ENCODE measurements around the gene APBA3. TPM values are rescaled to one million over a fixed set of nuclear protein-coding genes. Genes with fewer than 3 reads are reported as not detected.

Gene APBA3
- total and polyA plus RNA-seq, 9 of the 15 experiments (the other 6 are each of a cell fraction or from before 2014, with no cell fraction given): 0.10 to 29.5 (median 11.5) TPM

- TF ChIP-seq, protein P1, sequence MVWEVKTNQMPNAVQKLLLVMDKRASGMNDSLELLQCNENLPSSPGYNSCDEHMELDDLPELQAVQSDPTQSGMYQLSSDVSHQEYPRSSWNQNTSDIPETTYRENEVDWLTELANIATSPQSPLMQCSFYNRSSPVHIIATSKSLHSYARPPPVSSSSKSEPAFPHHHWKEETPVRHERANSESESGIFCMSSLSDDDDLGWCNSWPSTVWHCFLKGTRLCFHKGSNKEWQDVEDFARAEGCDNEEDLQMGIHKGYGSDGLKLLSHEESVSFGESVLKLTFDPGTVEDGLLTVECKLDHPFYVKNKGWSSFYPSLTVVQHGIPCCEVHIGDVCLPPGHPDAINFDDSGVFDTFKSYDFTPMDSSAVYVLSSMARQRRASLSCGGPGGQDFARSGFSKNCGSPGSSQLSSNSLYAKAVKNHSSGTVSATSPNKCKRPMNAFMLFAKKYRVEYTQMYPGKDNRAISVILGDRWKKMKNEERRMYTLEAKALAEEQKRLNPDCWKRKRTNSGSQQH (CRISPR knock-in tag; IDR thresholded peaks at IDR 0.05): 0 out of 2 replicates have a peak, but pooled peaks have one; percentile 23
- TF ChIP-seq KLF10 (CRISPR knock-in tag; IDR thresholded peaks at IDR 0.05) (no peak), CEBPB (tag; IDR thresholded peaks at IDR 0.05) (no peak), NFE2L1 (tag; IDR thresholded peaks at IDR 0.05; ENCODE audit: borderline replicate concordance, low read depth) (no peak), RNF219 (CRISPR knock-in tag; IDR thresholded peaks at IDR 0.05) (no peak), ASH1L (IDR thresholded peaks at IDR 0.05; ENCODE audit: borderline replicate concordance, low read depth, partially characterized antibody) (peak; percentile 57), POLR2H (tag; IDR thresholded peaks at IDR 0.05; ENCODE audit: low read depth) (no peak), NR1H2 (CRISPR knock-in tag; IDR thresholded peaks at IDR 0.05) (no peak), ZNF212 (CRISPR knock-in tag; IDR thresholded peaks at IDR 0.05) (no peak), ELF4 (CRISPR knock-in tag; IDR thresholded peaks at IDR 0.05) (0 out of 2 replicates have a peak, but pooled peaks have one; percentile 44), SAFB2 (IDR thresholded peaks at IDR 0.05; ENCODE audit: borderline replicate concordance, low read depth, low read length, severe bottlenecking) (no peak), ZNF75A (CRISPR knock-in tag; IDR thresholded peaks at IDR 0.05) (no peak), HDAC3 (IDR thresholded peaks at IDR 0.05; ENCODE audit: borderline replicate concordance, partially characterized antibody) (no peak), NR4A1 (CRISPR knock-in tag; IDR thresholded peaks at IDR 0.05) (no peak), NR4A1 (tag; IDR thresholded peaks at IDR 0.05) (no peak), CTCF (IDR thresholded peaks at IDR 0.05 in 2 of 3, conservative IDR thresholded peaks at IDR 0.05 in 1 of 3; ENCODE audit: insufficient read depth in 2 of 3, low read depth in 1 of 3, low read length in 3 of 3) (no peak), EHMT2 (IDR thresholded peaks at IDR 0.05) (peak; percentile 87), MED1 (CRISPR knock-in tag; IDR thresholded peaks at IDR 0.05; ENCODE audit: borderline replicate concordance) (no peak), KLF6 (CRISPR knock-in tag; IDR thresholded peaks at IDR 0.05; ENCODE audit: borderline replicate concordance) (no peak)
- TF ChIP-seq, protein P2, sequence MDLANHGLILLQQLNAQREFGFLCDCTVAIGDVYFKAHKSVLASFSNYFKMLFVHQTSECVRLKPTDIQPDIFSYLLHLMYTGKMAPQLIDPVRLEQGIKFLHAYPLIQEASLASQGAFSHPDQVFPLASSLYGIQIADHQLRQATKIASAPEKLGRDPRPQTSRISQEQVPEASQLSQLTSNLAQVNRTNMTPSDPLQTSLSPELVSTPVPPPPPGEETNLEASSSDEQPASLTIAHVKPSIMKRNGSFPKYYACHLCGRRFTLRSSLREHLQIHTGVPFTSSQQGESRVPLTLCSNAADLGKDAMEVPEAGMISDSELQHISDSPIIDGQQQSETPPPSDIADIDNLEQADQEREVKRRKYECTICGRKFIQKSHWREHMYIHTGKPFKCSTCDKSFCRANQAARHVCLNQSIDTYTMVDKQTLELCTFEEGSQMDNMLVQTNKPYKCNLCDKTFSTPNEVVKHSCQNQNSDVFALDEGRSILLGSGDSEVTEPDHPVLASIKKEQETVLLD (IDR thresholded peaks at IDR 0.05): no peak
- TF ChIP-seq, protein P3, sequence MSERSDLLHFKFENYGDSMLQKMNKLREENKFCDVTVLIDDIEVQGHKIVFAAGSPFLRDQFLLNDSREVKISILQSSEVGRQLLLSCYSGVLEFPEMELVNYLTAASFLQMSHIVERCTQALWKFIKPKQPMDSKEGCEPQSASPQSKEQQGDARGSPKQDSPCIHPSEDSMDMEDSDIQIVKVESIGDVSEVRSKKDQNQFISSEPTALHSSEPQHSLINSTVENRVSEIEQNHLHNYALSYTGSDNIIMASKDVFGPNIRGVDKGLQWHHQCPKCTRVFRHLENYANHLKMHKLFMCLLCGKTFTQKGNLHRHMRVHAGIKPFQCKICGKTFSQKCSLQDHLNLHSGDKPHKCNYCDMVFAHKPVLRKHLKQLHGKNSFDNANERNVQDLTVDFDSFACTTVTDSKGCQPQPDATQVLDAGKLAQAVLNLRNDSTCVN (CRISPR knock-in tag; IDR thresholded peaks at IDR 0.05): peak; percentile 85; the same call in 1 of the 2 replicates
These were observed 15.1 kb upstream of the APBA3 start (continued) for GRCh38 chr19:3776479-3777040.
